A673 (cell line): ENCODE results near the gene H1-8. TPM values are rescaled to one million over a fixed set of nuclear protein-coding genes. Genes with fewer than 3 reads are reported as not detected.

ENCODE experiments used
- BruUV-seq: library from RNA; stranded (reverse); fragments of 400-500 nt; replicated peaks from 2 replicates; lab custom pipeline; 2021; lab: Mats Ljungman, UMichigan
- CTCF ChIA-PET: fragments of 300-600 bp; sonication (Branson Sonifier 250); formaldehyde crosslinking; loops from one replicate; lab custom pipeline; 2022; ENCODE audit warnings: antibody characterized with exemption; lab: Charles Lee
- POLR2A ChIA-PET: fragments of 300-600 bp; sonication (Branson Sonifier 250); formaldehyde crosslinking; loops from one replicate; lab custom pipeline; 2022; ENCODE audit warnings: antibody characterized with exemption; ENCODE audit not compliant: low non-redundant PET; lab: Charles Lee
- DNase-seq: peaks from one replicate; pipeline ENCODE4 v3.0.0-alpha.2; 2015; ENCODE audit warnings: low spot score
- H3K27ac ChIP-seq: fragments of 200-600 bp; sonication (generic); 2 replicates; pipeline ENCODE4 v1.5.1; 2016; ENCODE audit warnings: mixed run types, low read depth, mild to moderate bottlenecking, mixed read lengths, antibody characterized with exemption, low read length; ENCODE audit not compliant: poor library complexity, severe bottlenecking
- H3K27me3 ChIP-seq: fragments of 200-600 bp; sonication (generic); replicated peaks from 2 replicates; pipeline ENCODE4 v1.6.1; 2017; ENCODE audit warnings: mixed run types, low read depth, mild to moderate bottlenecking, mixed read lengths, antibody characterized with exemption, low read length; ENCODE audit not compliant: insufficient read depth, poor library complexity
- H3K36me3 ChIP-seq: fragments of 200-600 bp; sonication (generic); 2 replicates; pipeline ENCODE4 v1.6.1; 2016; ENCODE audit warnings: mixed run types, mild to moderate bottlenecking, mixed read lengths, antibody characterized with exemption, low read length; ENCODE audit not compliant: insufficient read depth, poor library complexity, severe bottlenecking
- H3K4me1 ChIP-seq: fragments of 200-600 bp; sonication (generic); 2 replicates; pipeline ENCODE4 v1.6.1; 2017; ENCODE audit warnings: mixed run types, mild to moderate bottlenecking, mixed read lengths, antibody characterized with exemption, low read length; ENCODE audit not compliant: insufficient read depth, poor library complexity, severe bottlenecking
- H3K4me3 ChIP-seq: fragments of 200-600 bp; sonication (generic); 2 replicates; pipeline ENCODE4 v1.5.1; 2016; ENCODE audit warnings: low read depth, mixed run types, mild to moderate bottlenecking, mixed read lengths, low read length; ENCODE audit not compliant: poor library complexity, severe bottlenecking
- H3K9me3 ChIP-seq: fragments of 200-600 bp; sonication (generic); 2 replicates; pipeline ENCODE4 v1.6.1; 2016; ENCODE audit warnings: mixed run types, low read depth, mild to moderate bottlenecking, mixed read lengths, antibody characterized with exemption, low read length; ENCODE audit not compliant: poor library complexity, severe bottlenecking
- EZH2 ChIP-seq: fragments of 200-600 bp; sonication (generic); IDR thresholded peaks from 2 replicates; pipeline ENCODE4 v1.6.1; 2017; ENCODE audit warnings: borderline replicate concordance, low read depth, mild to moderate bottlenecking, mixed read lengths, antibody characterized with exemption, low read length; ENCODE audit not compliant: poor library complexity, severe bottlenecking
- intact Hi-C: fragments of 100-400 bp; cut with micrococcal nuclease; formaldehyde crosslinking; loops from one replicate; pipeline ENCODE4 v1.10.0; 2022; ENCODE audit not compliant: unreplicated experiment
- total RNA-seq: library from RNA; stranded (reverse); gene quantifications from 2 replicates; pipeline ENCODE4 v1.2.3, GENCODE V29; 2021
- TF ChIP-seq, protein P1 (sequence below): fragments of 300-800, 200-600 bp; sonication (generic); conservative IDR thresholded peaks from 2 replicates; pipeline ENCODE4 v1.5.1; 2017; ENCODE audit warnings: low read depth, mild to moderate bottlenecking, antibody characterized with exemption, low read length, moderate library complexity, mixed read lengths

The H1-8 gene
- total RNA-seq, 1 experiment from 2014 or later: not detected

DNA sequence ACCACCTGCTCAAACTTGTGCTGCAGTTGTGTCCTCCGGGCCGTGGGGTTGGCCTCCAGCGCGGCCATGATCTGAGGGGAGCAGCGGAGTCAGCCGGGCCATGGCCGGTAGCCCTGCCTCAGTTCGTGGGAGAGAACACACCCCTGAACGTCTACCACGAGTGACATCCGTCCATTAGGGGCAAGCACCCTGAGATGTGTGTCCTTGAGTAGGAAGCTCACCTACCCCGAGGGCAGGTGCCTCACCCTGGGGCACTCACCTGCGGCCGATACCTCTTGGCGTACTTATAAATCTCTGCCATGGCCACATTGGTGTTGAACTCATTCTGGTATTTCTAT lies 13.4 kb downstream of the H1-8 start:
- POLR2A ChIA-PET: no interaction called here
- H3K27me3 ChIP-seq: no peaks in the 10 kb centered on the region
- TF ChIP-seq, protein P1, sequence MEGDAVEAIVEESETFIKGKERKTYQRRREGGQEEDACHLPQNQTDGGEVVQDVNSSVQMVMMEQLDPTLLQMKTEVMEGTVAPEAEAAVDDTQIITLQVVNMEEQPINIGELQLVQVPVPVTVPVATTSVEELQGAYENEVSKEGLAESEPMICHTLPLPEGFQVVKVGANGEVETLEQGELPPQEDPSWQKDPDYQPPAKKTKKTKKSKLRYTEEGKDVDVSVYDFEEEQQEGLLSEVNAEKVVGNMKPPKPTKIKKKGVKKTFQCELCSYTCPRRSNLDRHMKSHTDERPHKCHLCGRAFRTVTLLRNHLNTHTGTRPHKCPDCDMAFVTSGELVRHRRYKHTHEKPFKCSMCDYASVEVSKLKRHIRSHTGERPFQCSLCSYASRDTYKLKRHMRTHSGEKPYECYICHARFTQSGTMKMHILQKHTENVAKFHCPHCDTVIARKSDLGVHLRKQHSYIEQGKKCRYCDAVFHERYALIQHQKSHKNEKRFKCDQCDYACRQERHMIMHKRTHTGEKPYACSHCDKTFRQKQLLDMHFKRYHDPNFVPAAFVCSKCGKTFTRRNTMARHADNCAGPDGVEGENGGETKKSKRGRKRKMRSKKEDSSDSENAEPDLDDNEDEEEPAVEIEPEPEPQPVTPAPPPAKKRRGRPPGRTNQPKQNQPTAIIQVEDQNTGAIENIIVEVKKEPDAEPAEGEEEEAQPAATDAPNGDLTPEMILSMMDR: no peak
- no peak for TF ChIP-seq EZH2
- H3K27ac ChIP-seq: no peak overlapping the region
- no peak for DNase-seq
- no peaks in the 10 kb centered on the region for H3K9me3 ChIP-seq
- peaks cover 21% of the 10 kb centered on the region for H3K4me1 ChIP-seq
- no peaks in the 10 kb centered on the region for H3K36me3 ChIP-seq
- CTCF ChIA-PET: no interaction called here
- no peak overlapping the region for H3K4me3 ChIP-seq
- no TSS peak for BruUV-seq
- intact Hi-C loops: no loop called here

DNA sequence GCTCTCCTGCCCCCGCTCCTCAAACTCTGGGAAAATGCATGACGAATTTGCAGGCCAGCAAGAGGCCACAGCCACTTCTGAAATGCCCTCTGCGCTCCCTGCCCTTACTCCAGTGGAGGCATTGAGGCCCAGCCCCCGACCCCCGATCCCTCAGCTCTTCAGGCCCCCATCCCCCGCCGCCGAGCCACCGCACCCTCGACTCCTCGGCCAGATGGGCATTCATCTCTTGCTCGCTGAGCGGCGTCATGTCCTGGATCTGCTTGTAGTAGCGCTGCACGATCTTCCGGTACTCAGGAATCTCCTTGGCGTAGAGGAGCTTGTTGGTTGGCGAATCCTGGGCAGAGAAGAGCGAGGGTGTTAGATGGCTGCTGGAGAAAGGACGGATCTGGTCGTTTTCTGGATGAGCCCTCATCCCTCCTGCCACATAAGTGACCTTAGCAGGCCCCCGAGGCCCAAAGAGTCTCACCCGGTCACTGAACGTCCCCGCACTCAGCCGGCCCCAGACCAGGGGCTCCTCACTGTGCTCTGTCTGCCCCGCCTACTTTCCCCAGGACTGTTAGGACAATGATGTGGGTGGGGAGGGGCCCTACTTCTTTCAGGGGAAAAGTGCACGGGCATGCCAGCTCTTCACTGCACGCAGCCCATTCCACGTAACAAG lies 14.0 kb downstream of the H1-8 start:
- Histone ChIP-seq H3K36me3 (no peaks in the 10 kb centered on the region), H3K4me1 (peaks cover 22% of the 10 kb centered on the region), H3K27me3 (no peaks in the 10 kb centered on the region), H3K27ac (no peak overlapping the region), H3K4me3 (no peak overlapping the region), H3K9me3 (no peaks in the 10 kb centered on the region)
- no peak for DNase-seq
- no TSS peak for BruUV-seq
- ChIA-PET CTCF (no interaction called here), POLR2A (interaction anchor here (0.7 kb wide), 1 partner anchor 74 kb away, joined by 3 read pairs; no protein-coding TSS in a partner anchor)
- intact Hi-C loops: no loop called here
- TF ChIP-seq, protein P1: no peak
- no peak for TF ChIP-seq EZH2

DNA sequence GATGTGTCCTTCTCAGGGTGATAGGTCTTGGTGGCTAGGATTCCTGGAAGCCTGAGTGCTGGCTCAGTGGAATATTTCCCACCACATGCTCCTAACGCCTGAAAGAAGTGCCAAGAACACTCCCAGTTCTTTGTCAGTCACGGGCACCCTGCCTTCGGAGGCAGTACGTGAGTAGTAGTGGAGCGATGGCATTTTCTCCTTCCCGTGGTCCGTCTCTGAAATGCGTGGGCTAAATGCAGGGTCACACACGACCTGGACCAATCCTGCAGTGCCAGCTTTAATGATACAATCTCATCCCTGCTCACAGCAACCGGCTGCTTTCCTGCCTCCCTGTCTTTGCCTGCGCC lies 14.5 kb downstream of the H1-8 start:
- ChIA-PET POLR2A (interaction anchor here (0.7 kb wide), 1 partner anchor 75 kb away, joined by 3 read pairs; no protein-coding TSS in a partner anchor), CTCF (no interaction called here)
- Histone ChIP-seq H3K27me3 (no peaks in the 10 kb centered on the region), H3K36me3 (no peaks in the 10 kb centered on the region), H3K4me1 (peaks cover 22% of the 10 kb centered on the region), H3K4me3 (no peak overlapping the region), H3K9me3 (no peaks in the 10 kb centered on the region), H3K27ac (no peak overlapping the region)
- intact Hi-C loops: no loop called here
- DNase-seq: no peak
- TF ChIP-seq EZH2: no peak
- TF ChIP-seq, protein P1: no peak
- BruUV-seq: no TSS peak
